GM19395 (cell line): Measurements from ENCODE around the gene LYPD6.

ENCODE experiments used
- ATAC-seq: cut with Tn5 transposase; IDR thresholded peaks from one replicate; pipeline ENCODE4 v1.9.1; 2021; ENCODE audit warnings: mild to moderate bottlenecking, moderate library complexity; ENCODE audit not compliant: unreplicated experiment

The LYPD6 gene

GRCh38 chr2:149346272-149346671 is 15.9 kb downstream of the LYPD6 start:
- no peak for ATAC-seq

GRCh38 chr2:149348291-149348690 is 17.9 kb downstream of the LYPD6 start:
- no peak for ATAC-seq

DNA sequence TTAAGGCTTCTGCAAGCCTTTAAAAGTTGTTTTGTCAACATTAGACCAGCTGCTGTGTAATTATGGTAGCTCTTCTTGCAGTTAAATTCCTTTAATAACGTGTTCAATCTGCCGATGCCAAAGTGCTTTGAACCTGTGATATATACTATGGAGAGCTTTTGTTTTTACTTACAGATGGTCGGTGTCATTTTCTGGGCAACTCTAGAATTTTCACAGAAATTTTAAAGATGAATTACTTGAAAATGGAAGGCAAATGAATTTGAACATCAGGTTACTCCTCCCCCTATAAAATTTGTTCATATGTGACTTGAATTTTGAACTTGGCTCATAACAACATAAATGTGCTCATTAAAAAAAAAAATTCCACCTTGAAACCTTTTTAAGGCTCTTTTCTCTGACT is 23.0 kb downstream of the LYPD6 start:
- no peak for ATAC-seq

- no peak for ATAC-seq
These were observed 25.5 kb downstream of the LYPD6 start for GRCh38 chr2:149355716-149356422.

DNA sequence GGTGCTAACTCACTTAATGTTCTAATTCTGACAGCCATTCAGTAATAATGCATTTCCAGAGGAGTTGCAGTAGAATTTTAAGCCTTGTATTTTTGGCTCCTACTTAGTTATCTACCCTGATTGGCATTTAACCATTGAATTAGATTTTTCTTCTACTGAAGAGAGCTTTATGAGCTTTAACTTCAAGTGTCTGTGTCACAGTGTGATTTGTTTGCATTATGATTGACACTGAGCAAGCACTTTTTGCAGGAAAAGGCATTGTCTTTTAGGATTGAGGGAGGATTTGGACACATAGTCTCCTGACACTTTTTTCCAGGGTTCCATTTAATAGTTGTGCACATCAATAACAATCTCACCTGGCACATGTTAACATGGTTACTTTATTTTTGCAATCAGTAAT is 26.7 kb downstream of the LYPD6 start:
- no peak for ATAC-seq

DNA sequence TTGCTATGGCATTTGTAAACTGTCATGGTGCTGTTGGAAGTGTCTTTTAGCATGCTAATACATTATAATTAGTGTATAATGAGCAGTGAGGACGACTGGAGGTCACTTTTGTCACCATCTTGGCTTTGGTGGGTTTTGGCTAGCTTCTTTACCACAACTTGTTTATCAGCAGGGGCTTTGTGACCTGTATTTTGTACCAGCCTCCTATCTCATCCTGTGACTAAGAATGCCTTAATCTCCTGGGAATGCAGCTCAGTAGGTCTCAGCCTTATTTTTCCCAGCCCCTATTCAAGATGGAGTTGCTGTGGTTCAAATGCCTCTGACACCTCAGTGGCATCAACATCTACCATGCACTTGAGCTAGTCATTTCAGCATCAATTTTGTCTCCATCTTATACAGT is 29.7 kb downstream of the LYPD6 start:
- no peak for ATAC-seq

- ATAC-seq, result no peak
These were observed 33.6 kb downstream of the LYPD6 start for GRCh38 chr2:149363958-149364357.

- no peak for ATAC-seq
These were observed 34.5 kb downstream of the LYPD6 start for GRCh38 chr2:149364839-149365238.

GRCh38 chr2:149365931-149366583 is 35.7 kb downstream of the LYPD6 start:
- no peak for ATAC-seq

- ATAC-seq, result no peak
These were observed 39.8 kb downstream of the LYPD6 start for GRCh38 chr2:149370061-149370775.

GRCh38 chr2:149371476-149371875 is 41.1 kb downstream of the LYPD6 start:
- ATAC-seq, result no peak

GRCh38 chr2:149375801-149376361 is 45.5 kb downstream of the LYPD6 start:
- no peak for ATAC-seq

DNA sequence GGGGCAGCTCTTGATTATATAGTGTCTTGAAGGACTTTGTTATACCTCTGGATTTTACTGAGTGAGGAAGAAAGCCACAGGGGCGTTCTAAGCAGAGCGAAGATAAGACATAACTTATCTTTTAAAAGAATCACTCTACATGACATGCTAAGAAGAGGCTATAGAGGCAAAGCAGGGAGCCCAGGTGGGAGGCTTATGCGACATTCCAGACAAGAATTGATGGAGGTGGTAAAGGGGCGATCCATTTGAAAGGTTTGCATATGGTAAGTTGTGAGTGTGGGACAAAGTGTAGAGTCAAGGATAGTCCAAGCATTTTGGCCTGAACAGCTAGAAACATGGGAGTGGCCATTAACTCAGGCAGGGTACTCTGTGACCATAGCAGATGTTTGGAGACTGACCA is 49.8 kb downstream of the LYPD6 start:
- no peak for ATAC-seq

GRCh38 chr2:149383340-149383739 is 53.0 kb downstream of the LYPD6 start:
- ATAC-seq, result no peak

DNA sequence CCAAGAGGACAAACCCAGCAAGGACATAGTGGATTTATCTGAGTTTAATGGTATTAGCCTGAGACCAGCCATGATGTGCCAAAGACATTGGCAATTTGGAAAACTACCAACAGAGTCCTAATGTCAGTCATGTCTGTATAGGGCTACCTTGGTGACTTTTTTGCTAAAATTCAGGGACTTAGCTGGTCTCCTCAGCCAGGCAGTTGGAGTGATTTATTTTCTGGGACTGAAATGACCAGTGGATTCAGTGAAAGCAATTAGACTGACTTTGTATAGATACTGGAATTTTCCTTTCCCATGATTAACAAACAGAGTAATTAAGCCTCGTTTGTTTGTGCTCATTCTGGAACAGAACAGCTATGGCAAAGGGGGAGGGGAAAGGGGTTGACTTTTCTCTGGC is 55.0 kb downstream of the LYPD6 start:
- no peak for ATAC-seq

DNA sequence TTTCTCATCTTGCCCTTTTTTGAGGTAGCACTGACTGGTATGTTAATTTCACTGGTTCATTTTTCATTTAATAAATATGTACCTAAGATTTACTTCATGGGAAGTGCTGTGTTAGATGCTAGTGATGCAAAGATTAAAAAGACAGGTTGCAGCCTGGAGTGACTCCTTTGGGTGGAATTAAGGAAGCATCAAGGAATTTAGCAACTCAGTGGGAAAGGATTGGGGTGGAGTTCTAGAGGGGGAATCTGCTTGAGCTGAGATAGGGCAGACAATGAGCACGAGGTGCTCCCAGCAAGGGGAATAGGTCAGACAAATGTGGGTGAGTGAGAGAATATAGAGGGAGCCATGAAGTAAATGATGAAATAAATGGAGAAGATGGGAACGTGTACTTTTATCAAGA is 57.0 kb downstream of the LYPD6 start:
- no peak for ATAC-seq

GRCh38 chr2:149388120-149388816 is 57.9 kb downstream of the LYPD6 start:
- ATAC-seq, result no peak

DNA sequence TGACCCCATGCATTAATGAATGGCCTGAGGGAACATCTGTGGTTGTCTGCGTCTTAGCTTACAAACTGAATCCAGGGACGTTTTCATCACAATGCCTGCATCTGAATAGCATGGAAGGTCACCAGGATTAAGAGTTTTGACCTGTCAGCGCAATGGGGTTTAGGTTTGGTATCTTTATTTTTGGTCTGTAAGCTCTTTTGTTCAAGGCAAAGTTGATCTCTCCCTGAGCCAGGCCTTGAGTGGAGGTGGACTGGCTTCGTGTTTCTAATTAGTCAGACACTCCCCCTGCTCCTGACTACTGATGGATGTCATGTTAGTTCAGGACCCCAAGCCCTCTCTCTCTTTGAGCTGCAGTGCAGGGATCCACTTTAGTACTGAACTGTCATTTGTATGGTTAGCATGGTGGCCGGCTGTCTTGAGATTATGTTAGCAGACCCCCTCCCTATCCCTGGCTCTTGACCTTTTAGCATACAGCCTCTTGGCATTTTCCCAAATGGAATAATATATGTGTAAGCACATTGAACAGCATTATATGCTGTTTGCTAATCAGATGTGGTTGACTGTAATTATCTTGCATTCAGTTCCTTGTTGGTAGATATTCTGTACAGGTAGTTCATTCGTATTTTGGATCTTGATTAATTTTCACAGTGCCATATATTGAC is 59.2 kb downstream of the LYPD6 start:
- no peak for ATAC-seq

GRCh38 chr2:149393614-149394013 is 63.2 kb downstream of the LYPD6 start:
- no peak for ATAC-seq

GRCh38 chr2:149394864-149395263 is 64.5 kb downstream of the LYPD6 start:
- no peak for ATAC-seq
